Stomach (tissue), 9 donors: ENCODE results near the gene GLIPR1. TPM values are rescaled to one million over a fixed set of nuclear protein-coding genes. Genes with fewer than 3 reads are reported as not detected.
"Not testable (repeated sequence)": the region's sequence is repeated elsewhere in the genome, so short reads cannot be mapped to it uniquely, and the experiment has no call there.

ENCODE experiments used
- DNase-seq, 2 donors: peaks; one replicate each; pipeline versions ENCODE4 v3.0.0 to v3.0.0-alpha.2; 2013 to 2019
- H3K27ac ChIP-seq, 5 donors: fragments of 200-600 bp in 4 of 5; sonication (generic) in 4 of 5; one replicate each; pipeline ENCODE4 v1.5.1; 2013 to 2019; ENCODE audit warnings: mild to moderate bottlenecking in 1 of 5, moderate library complexity in 1 of 5
- H3K27me3 ChIP-seq, 3 donors: fragments of 200-600 bp; sonication (generic); one replicate each; pipeline ENCODE4 v1.5.1; 2017 to 2019; ENCODE audit warnings: mixed run types in 1 of 3
- H3K36me3 ChIP-seq, 4 donors: fragments of 200-600 bp; sonication (generic); 1 replicate in 3 of 4; 2 replicates in 1 of 4; pipeline ENCODE4 v1.5.1; 2016 to 2019
- H3K4me1 ChIP-seq, 4 donors: fragments of 200-600 bp; sonication (generic); one replicate each; pipeline ENCODE4 v1.5.1; 2016 to 2019
- H3K4me3 ChIP-seq, 4 donors: fragments of 200-600 bp; sonication (generic) in 3 of 4; one replicate each; pipeline ENCODE4 v1.5.1; 2016 to 2019; ENCODE audit warnings: mild to moderate bottlenecking in 1 of 4
- H3K9me3 ChIP-seq, 4 donors: fragments of 200-600 bp; sonication (generic); one replicate each; pipeline ENCODE4 v1.5.1; 2016 to 2019
- EP300 ChIP-seq: sonication (generic); formaldehyde crosslinking; IDR thresholded peaks from one replicate; pipeline ENCODE4 v1.6.1; 2017; ENCODE audit warnings: antibody characterized with exemption
- POLR2A ChIP-seq, 4 donors: fragments of 450-650 bp; IDR thresholded peaks; one replicate each; pipeline ENCODE4 v1.6.1; 2016; ENCODE audit warnings: antibody characterized with exemption in 4 of 4, control low read depth in 2 of 4, mild to moderate bottlenecking in 1 of 4, moderate library complexity in 1 of 4
- POLR2AphosphoS5 ChIP-seq, 3 donors: sonication (generic); formaldehyde crosslinking; IDR thresholded peaks; one replicate each; pipeline ENCODE4 v1.6.1; 2016; ENCODE audit warnings: antibody characterized with exemption in 3 of 3
- WGBS, 5 donors: extraction: QIAGEN DNeasy Blood & Tissue Kit in 3 of 5; methylation state at CpG; one replicate each; pipeline versions ENCODE4 v1.1.5 to v1.1.7; 2013 to 2018; 5-methylcytosine and 5-hydroxymethylcytosine counted together
- intact Hi-C: fragments of 100-400 bp; cut with DNase I; formaldehyde crosslinking; loops from one replicate; pipeline ENCODE4 v1.15.1; 2023; ENCODE audit warnings: low total_unique reads
- polyA plus RNA-seq, 3 donors: library from polyadenylated mRNA; stranded (reverse); fragments of 200-250 nt; gene quantifications; one replicate each; pipeline ENCODE4 v1.2.3, GENCODE V29; 2013
- total RNA-seq, 5 donors: library from RNA; depleted of rRNA; stranded (reverse); fragments of >200 nt; gene quantifications; one replicate each; pipeline versions ENCODE4 v1.1.0 to v1.2.3, GENCODE V29; 2014 to 2016
- TF ChIP-seq, protein P1 (sequence below), 7 experiments: fragments of 450-650 bp in 4 of 7; fragments of 200-600 bp in 3 of 7; sonication (generic) in 3 of 7; IDR thresholded peaks; one replicate each; pipeline ENCODE4 v1.5.1; 2016 to 2019; ENCODE audit warnings: antibody characterized with exemption in 7 of 7, control low read depth in 2 of 7, mild to moderate bottlenecking in 1 of 7
- donor health status: healthy with polysubstance abuse.
- donor health status: Bipolar disorder and iron deficiency.
- donor health status: healthy.

Gene GLIPR1
- total and polyA plus RNA-seq, 8 donors: 0.87 to 9.0 (median 4.5) TPM

DNA sequence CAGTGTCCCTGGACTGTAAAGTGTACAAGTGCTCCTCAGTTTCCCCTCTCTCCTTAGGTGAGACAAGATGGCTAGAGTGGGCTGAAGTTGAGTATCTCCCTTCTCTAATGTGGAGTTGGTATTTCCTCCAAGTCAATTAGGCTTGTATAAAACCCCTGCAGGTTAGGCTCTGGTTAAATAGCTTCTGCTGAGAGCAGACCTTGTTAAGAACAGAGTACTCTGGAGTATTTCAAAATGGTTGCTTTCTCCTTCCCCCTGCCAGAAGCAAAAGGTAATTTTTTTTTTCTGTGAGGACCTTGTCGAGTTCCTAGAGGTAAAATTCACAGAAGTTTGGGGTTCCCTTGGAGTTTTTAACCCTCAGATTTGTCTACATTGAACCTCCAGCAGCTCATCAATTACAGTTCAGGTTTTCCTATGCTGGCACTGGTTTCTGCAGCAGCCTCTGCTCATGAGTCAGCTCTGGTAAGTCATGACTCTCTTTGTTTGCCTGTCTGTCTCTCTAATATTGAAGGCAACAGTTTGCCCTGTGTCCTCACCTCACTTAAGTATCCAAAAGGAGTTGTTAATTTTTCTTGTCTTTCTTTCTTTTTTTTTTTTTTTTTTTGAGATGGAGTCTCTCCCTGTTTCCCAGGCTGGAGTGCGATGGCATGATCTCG is 27.8 kb upstream of the GLIPR1 start:
- no peak overlapping the region for H3K4me3 ChIP-seq
- no peaks in the 10 kb centered on the region for H3K27me3 ChIP-seq
- H3K36me3 ChIP-seq: no peaks in the 10 kb centered on the region
- intact Hi-C loops: no loop called here
- no peak overlapping the region for H3K27ac ChIP-seq
- peaks cover 0 to 8% (median 1%) of the 10 kb centered on the region in 4 donors for H3K9me3 ChIP-seq
- TF ChIP-seq, protein P1, sequence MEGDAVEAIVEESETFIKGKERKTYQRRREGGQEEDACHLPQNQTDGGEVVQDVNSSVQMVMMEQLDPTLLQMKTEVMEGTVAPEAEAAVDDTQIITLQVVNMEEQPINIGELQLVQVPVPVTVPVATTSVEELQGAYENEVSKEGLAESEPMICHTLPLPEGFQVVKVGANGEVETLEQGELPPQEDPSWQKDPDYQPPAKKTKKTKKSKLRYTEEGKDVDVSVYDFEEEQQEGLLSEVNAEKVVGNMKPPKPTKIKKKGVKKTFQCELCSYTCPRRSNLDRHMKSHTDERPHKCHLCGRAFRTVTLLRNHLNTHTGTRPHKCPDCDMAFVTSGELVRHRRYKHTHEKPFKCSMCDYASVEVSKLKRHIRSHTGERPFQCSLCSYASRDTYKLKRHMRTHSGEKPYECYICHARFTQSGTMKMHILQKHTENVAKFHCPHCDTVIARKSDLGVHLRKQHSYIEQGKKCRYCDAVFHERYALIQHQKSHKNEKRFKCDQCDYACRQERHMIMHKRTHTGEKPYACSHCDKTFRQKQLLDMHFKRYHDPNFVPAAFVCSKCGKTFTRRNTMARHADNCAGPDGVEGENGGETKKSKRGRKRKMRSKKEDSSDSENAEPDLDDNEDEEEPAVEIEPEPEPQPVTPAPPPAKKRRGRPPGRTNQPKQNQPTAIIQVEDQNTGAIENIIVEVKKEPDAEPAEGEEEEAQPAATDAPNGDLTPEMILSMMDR (IDR thresholded peaks at IDR 0.05): no peak
- TF ChIP-seq POLR2A (IDR thresholded peaks at IDR 0.05) (no peak), EP300 (no peak), POLR2AphosphoS5 (IDR thresholded peaks at IDR 0.05) (no peak)
- DNase-seq: no peak
- WGBS, 5 donors: 79 to 84% (median 83%) methylated on average over 3 of the region's 3 CpGs
- no peaks in the 10 kb centered on the region for H3K4me1 ChIP-seq

DNA sequence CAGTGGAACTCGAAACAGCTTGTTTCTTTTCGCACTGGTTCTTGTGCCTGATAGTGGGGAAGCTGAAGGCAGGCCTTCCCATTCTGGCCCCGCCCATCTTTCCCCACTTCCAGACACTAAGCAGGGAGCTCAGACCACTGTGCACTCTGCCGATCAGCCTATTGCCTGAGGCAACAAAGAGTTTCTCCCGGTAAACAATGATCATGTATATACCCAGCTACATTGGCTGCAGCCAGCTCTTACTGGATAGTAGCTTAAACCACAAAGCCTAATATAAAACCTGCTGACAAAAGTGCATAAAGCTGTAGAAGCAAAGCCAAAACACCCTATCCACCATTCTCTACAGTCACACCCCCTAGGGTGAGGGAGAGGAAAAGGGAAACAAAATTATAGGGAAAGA is 24.7 kb upstream of the GLIPR1 start:
- no peak for DNase-seq
- no peaks in the 10 kb centered on the region for H3K4me1 ChIP-seq
- TF ChIP-seq EP300: no peak
- no peak for TF ChIP-seq POLR2A (IDR thresholded peaks at IDR 0.05)
- TF ChIP-seq, protein P1 (IDR thresholded peaks at IDR 0.05): no peak
- no peak for TF ChIP-seq POLR2AphosphoS5 (IDR thresholded peaks at IDR 0.05)
- 75 to 84% (median 80%) methylated on average over 5 of the region's 5 CpGs for WGBS, 5 donors
- H3K27me3 ChIP-seq: no peaks in the 10 kb centered on the region
- no peak overlapping the region for H3K4me3 ChIP-seq
- no peaks in the 10 kb centered on the region for H3K36me3 ChIP-seq
- intact Hi-C loops: no loop called here
- H3K27ac ChIP-seq: no peak overlapping the region
- peaks cover 0 to 16% (median 9%) of the 10 kb centered on the region in 4 donors for H3K9me3 ChIP-seq

DNA sequence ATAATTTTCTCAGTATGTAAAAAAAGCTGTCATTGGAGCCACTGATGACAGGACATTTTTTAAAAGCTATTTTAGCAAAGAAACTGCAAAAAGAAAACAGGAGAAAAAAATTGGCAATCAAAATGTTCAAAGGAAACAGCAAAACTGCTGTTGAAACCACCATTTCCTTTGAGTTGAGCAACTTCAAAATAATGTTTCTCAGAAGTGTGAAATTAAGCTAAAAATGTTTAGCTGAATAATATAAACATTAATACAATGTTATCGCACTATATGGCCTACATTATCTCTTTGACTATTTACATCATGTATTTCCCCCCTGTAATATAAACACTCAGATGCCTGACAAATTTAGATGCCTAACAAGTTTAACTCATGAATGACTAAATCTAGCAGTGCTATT is 23.4 kb upstream of the GLIPR1 start:
- H3K4me3 ChIP-seq: no peak overlapping the region
- 30 to 58% (median 51%) methylated on average over 1 of the region's 1 CpG for WGBS, 5 donors
- no peaks in the 10 kb centered on the region for H3K36me3 ChIP-seq
- no peaks in the 10 kb centered on the region for H3K27me3 ChIP-seq
- TF ChIP-seq, protein P1 (IDR thresholded peaks at IDR 0.05): no peak
- no peak for TF ChIP-seq POLR2AphosphoS5 (IDR thresholded peaks at IDR 0.05)
- no peak for TF ChIP-seq EP300
- no peak for TF ChIP-seq POLR2A (IDR thresholded peaks at IDR 0.05)
- no peak for DNase-seq
- peaks cover 0 to 16% (median 9%) of the 10 kb centered on the region in 4 donors for H3K9me3 ChIP-seq
- no peaks in the 10 kb centered on the region for H3K4me1 ChIP-seq
- no peak overlapping the region for H3K27ac ChIP-seq
- intact Hi-C loops: no loop called here

DNA sequence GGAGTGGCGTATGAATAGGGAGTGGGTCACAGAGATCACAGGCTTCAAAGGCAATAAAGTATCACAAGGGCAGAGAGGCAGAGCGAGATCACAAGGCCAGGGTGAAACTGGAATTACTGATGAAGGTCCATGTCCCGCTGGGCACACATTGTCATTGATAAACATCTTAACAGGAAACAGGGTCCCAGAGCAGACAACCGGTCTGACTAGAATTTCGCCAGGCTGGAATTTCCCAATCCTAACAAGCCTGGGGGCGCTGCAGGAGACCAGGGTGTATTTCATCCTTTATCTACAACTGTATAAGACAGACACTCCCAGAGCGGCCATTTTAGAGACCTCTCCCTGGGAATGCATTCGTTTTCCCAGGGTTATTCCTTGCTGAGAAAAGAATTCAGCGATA is 22.7 kb upstream of the GLIPR1 start:
- H3K27ac ChIP-seq, H3K4me1 ChIP-seq, intact Hi-C loops, H3K27me3 ChIP-seq, H3K4me3 ChIP-seq, H3K36me3 ChIP-seq, DNase-seq: not testable (repeated sequence)
- peaks cover 0 to 16% (median 9%) of the 10 kb centered on the region in 4 donors for H3K9me3 ChIP-seq
- 77 to 83% (median 81%) methylated on average over 9 of the region's 9 CpGs for WGBS, 5 donors

DNA sequence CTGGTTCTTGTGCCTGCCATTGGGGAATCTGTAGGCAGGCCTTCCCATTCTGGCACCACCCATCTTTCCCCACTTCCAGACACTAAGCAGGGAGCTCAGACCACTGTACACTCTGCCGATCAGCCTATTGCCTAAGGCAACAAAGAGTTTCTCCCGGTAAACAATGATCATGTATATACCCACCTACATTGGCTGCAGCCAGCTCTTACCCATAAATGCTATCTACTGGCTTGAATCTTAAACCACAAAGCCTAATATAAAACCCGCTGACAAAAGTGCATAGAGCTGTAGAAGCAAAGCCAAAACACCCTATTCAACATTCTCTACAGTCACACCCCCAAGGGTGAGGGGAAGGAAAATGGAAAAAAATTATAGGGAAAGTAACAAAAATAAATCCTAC is 20.8 kb upstream of the GLIPR1 start:
- no peaks in the 10 kb centered on the region for H3K36me3 ChIP-seq
- H3K4me3 ChIP-seq: no peak overlapping the region
- H3K9me3 ChIP-seq: peaks cover 0 to 27% (median 16%) of the 10 kb centered on the region in 4 donors
- no peaks in the 10 kb centered on the region for H3K4me1 ChIP-seq
- 88 to 93% (median 90%) methylated on average over 3 of the region's 3 CpGs for WGBS, 5 donors
- TF ChIP-seq POLR2A (IDR thresholded peaks at IDR 0.05): no peak
- TF ChIP-seq EP300: no peak
- TF ChIP-seq, protein P1 (IDR thresholded peaks at IDR 0.05): no peak
- TF ChIP-seq POLR2AphosphoS5 (IDR thresholded peaks at IDR 0.05): no peak
- intact Hi-C loops: no loop called here
- no peak overlapping the region for H3K27ac ChIP-seq
- DNase-seq: no peak
- no peaks in the 10 kb centered on the region for H3K27me3 ChIP-seq
